HG02973 (cell line): Measurements from ENCODE around the gene RPL22.

Experiments
- ATAC-seq: cut with Tn5 transposase; IDR thresholded peaks from one replicate; pipeline ENCODE4 v1.9.1; 2021; ENCODE audit warnings: moderate library complexity; ENCODE audit not compliant: unreplicated experiment

Gene RPL22

DNA sequence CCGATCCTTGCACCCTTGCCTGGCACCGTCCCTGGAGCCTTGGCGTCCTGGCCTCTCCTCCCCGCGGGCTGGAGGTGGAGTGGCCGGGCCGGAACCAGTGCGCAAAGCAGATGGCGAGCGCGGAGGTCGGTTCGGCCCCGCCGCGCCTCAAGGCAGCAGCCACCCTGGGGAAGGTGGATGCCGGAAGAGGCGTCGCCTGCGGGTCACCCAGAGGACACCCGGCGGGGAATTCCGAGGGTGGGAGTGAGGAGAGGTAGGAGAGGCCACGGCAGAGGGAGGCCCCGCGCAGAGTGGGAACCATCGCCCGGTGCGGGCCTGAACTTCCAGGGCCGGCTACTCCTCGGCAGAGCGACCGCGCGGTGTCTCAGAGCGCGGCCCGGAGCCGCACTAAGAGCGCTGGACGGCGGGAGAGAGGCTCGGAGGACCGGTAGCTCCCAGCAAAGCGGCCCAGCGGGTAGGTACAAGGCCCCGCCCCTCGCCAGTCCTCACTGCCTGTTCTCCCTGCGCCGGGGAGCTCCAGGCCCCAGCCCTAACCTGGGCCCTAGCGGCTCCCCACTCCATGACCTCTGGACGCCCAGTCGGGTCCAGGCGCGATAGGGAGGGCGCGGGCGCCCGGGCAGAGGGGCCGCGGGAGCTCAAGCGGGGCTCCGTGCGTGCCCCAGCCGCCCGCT lies 6.6 kb upstream of the RPL22 start, which contains the start of gene RNF207:
TSS of gene RNF207 (plus strand) at position 271 of the 671 bp plus-strand sequence. CDS start 417 bp downstream, outside the sequence.
- ATAC-seq, result peak; percentile 51

GRCh38 chr1:6202256-6202655 lies 2.9 kb upstream of the RPL22 start:
- ATAC-seq, result no peak

DNA sequence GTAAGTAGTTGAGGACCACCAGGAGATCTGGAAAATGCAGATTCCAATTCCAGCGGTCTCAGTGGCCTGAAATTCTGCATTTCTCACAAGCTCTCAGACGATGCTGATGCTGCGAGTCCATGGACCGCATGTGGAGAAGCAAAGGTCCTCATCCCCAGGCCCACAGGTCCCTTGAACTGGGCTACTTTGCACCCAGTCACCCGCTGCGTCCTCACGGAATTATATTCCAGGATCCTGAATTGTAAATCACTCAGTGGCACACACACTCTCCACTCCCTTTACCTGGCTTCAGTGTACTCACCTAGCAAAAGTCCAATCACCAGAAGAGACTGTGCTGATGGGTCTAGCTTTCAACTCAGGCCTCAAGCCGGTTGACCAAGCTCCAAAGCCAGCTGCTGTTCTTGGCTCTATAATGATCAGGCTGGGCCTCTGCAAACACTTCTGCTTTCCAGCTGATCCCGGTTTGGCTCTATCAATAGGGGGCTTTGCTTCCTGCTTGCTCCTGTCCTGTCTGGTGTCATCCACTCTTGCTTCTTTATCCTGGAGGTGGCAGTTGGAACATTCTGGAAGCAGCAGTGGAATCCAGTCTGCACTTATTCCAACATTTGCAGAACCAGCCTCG lies 904 bp upstream of the RPL22 start:
- ATAC-seq, result no peak

- ATAC-seq, result peak; percentile 9
Measured at GRCh38 chr1:6198646-6199297, 623 bp downstream of the RPL22 start.

DNA sequence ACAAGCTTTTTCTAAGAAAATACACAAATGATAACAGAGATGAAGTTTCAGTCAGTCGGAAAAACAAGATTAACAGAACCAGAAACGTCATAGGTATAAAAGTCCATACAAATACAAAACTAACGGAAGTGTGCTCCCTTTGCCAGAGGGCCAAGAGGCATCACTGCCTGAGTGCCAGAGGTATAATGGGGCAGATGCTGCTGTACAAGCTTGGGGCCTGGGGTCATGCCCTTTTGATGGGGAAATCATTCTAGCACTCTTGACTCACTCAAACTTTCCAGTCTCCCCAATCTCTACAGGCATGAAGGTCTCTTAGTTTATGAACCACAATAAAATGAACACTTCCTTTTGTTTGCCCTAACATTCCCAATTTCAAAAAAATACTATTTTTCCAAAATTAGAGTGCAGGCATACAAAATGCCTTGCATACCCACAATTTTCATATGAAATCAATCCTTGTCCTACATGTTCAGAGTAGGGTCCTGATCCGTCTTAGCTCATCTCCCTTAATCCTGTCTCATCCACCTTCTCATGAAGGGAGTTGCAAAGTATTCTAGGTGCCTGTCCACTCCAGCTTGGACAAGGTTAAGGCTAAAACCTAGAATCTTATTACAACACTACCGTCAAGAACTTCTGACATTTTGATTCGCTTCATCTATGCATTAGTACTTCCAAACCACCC lies 1.5 kb downstream of the RPL22 start:
- ATAC-seq, result no peak

- ATAC-seq, result no peak
Measured at GRCh38 chr1:6191968-6192367, 7.4 kb downstream of the RPL22 start.

- ATAC-seq, result no peak
Measured at GRCh38 chr1:6188466-6188865, 10.9 kb downstream of the RPL22 start.

DNA sequence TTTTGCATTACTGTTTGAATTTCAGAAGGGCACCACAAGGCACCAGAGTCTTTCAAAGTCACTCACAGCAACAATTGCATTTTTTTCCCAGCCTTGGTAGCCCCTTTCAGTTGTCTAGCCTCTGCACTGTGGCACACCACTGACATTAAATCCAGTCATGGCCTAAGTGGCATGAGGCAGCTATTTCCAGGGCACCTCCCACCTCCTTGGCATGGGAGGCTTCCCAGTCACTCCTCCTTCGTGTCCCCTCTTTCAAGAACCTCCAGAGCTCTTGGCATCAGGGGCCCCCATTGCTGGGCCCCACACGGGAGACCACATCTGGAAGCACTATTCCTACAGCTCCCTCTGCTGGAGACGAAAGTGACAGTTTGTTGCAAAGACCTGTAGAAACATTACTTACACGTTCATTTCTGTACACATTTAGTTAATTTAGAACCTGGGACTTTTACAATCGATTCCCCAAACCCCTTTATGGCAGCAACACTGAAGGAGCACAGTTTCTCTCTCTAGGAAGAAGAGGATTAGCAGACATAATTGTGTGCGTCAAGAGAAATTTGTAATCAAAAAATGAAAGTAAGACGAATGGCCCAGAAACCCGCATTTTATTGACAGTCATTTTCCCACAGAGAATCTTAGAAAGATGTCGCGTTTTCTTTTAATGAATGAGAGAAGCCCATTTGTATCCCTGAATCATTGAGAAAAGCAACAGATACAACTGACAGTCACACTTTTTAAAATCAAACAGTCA lies 13.6 kb downstream of the RPL22 start:
- no peak for ATAC-seq

GRCh38 chr1:6185151-6185550 lies 14.2 kb downstream of the RPL22 start:
- no peak for ATAC-seq

GRCh38 chr1:6184083-6184783 lies 15.2 kb downstream of the RPL22 start:
- no peak for ATAC-seq

DNA sequence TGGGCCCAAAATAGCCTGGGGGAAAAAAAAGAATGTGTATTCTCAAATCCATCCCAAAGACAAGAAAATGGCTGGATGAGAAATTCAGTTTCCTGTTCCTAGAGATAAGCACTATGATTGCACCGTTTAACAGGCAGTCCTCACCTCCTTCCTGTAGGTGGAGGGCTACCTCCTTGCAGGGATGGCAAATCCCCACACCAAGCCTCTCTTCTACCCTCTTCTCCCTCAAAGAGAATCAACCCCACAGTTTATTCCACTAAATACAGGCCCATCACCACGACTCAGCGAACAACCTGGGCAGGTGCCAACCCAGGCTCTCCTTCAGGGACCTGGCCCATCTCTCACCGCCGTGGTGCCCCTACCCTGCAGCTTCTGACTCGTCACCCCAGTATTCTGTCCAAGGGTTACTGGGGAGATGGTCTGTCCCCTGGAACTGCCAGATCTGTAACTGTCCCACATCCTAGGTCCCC lies 15.8 kb downstream of the RPL22 start:
- ATAC-seq, result no peak

- no peak for ATAC-seq
Measured at GRCh38 chr1:6181347-6181770, 18.0 kb downstream of the RPL22 start.

DNA sequence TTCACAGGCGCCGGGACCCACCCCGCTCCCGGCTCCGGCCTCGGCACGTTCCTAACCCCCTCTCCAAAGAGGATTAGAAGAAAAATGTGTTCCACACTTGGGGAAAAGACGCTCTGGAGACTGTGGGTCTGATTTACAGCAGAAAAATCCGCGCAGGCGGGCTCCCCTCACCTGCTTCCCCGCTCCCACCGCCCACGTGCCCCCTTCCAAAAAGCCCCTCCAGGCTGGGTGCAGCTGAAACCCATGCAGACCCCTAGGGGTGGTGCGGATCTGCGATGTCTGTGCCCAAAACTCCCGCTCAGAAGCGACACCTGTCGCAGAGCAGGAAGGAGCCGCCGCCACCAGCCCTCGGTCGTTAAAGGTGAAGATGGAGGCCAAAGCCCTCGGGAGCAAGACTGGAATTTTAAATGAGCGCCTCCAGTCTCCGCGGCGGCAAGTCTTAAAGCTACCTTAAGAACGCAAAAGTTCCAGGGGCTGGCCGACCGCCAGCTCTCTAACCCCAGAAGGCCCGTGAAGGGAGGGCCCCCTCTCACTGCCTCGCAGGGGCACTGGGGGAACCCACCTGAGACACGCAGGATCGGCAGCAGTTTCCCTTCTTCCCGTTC lies 18.6 kb downstream of the RPL22 start:
- no peak for ATAC-seq

GRCh38 chr1:6180268-6180706 lies 19.1 kb downstream of the RPL22 start, which contains the start of gene CHD5:
Gene CHD5 (minus strand): TSS chr1:6180321. CDS start chr1:6180023, 298 bp downstream.
- ATAC-seq, result no peak

GRCh38 chr1:6179564-6180175 lies 19.7 kb downstream of the RPL22 start:
- no peak for ATAC-seq

DNA sequence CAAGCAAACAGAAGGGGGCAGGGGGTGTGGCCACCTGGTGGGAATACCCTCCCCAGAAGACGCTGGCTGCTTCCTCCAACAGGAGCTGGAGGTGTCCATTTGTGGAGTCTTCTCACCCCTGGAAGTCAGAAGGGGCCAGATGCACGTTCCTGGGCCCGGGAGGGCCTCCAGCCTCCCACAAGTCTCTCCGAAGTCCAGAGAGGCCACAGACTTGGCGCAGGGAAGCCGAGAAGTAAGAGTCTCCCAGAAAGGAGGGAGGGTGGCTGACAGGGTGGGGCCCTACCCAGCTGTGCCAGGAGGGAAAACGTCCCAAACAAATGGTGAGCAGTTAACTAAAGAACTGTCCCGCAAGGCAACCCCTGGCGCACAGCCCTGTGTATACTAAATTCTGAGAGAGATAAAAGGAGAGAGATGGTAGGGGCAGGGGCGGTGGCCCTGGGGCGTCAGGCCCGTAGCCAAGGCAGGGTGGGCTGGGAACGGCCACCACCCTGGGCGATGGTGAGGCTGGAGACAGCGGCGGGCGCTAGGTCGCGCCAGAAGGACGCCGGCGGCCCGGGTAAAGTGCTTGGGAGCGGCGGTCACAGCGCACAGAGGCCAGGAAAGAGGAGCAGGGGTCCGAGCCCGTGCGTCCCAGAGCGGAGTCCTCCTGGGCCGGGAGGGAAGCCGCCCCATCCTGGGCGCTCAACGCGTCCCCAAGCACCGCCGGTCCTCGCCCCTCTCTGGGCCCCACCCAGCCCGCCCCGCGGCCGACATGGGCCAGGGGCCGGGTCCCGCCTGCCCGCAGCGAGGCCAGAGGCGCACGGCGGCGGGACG lies 20.4 kb downstream of the RPL22 start:
- ATAC-seq, result no peak

- no peak for ATAC-seq
Measured at GRCh38 chr1:6177681-6178380, 21.6 kb downstream of the RPL22 start.

DNA sequence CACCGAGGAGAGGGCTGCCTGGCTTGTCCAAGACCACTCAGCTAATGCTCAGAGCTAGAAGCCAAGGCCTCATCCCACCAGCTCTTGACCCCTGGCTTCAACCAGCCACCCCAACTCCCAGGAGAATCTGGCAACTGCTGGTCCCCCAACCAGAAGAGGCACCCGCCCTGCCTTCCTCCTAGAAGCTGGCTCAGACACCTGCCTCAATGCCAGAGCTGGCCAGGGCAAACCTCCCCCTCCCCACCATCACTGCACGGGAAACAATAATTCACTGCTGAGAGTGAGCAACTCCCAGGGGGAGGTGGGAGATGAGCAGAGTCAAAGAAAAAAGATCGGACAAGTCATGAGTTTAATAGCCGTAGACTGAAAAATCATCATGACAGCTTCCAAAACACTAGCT lies 22.6 kb downstream of the RPL22 start:
- ATAC-seq, result no peak
